Thoracic aorta endothelial cell (primary cell): ENCODE results near the gene PLG. TPM values are rescaled to one million over a fixed set of nuclear protein-coding genes. Genes with fewer than 3 reads are reported as not detected.

Experiments used
- total RNA-seq: library from RNA; depleted of rRNA; stranded (reverse); fragments of >200 nt; gene quantifications from 2 replicates; pipeline ENCODE4 v1.2.3, GENCODE V29; 2012

PLG gene
- not detected in 2 replicates for total RNA-seq

GRCh38 chr6:160701918-160702680 lies at the start of gene PLG:
TSS of gene PLG (plus strand) at chr6:160702244. CDS start at chr6:160702305, 61 bp downstream.

GRCh38 chr6:160664198-160664597 lies 37.8 kb upstream of the PLG start, which contains the start of gene LPA:
TSS of gene LPA (minus strand) at chr6:160664275. CDS start at chr6:160664214, 61 bp downstream.

Other genes with a start within 250 kb of the PLG start
- not detected in 2 replicates for gene LPA, start 38.0 kb upstream of the PLG start, total RNA-seq